ENCODE results near the gene FUT7. TPM values are rescaled to one million over a fixed set of nuclear protein-coding genes. Genes with fewer than 3 reads are reported as not detected.

Gene FUT7
- total RNA-seq, 1 experiment from 2014 or later, result 0.12 TPM

GRCh38 chr9:137037483-137037882, 5.6 kb upstream of the FUT7 start:
- BruUV-seq (replicated peaks), result no TSS peak
- intact Hi-C loops (cut with micrococcal nuclease), result no loop called here
- no peak overlapping the region for H3K4me3 Mint-ChIP-seq (ENCODE audit: unreplicated experiment)
- no peaks in the 10 kb centered on the region for H3K9me3 Mint-ChIP-seq (ENCODE audit: unreplicated experiment)
- no peaks in the 10 kb centered on the region for H3K27me3 Mint-ChIP-seq (ENCODE audit: insufficient read depth, unreplicated experiment)
- H3K27ac Mint-ChIP-seq (ENCODE audit: low read depth, unreplicated experiment), result no peak overlapping the region
- ChIA-PET CTCF (interaction anchor here (0.6 to 3.1 kb wide), 8 partner anchors 8 to 583 kb away, joined by 3 to 27 read pairs (median 4); partner anchors contain the start of gene NPDC1), POLR2A (interaction anchor here (0.6 kb wide), 1 partner anchor 154 kb away, joined by 3 read pairs; no protein-coding TSS in a partner anchor)
- no peak for DNase-seq (ENCODE audit: unreplicated experiment)
- no peak for TF ChIP-seq CTCF (IDR thresholded peaks at IDR 0.05; ENCODE audit: unreplicated experiment)
- H3K36me3 Mint-ChIP-seq (ENCODE audit: insufficient read depth, unreplicated experiment), result peaks cover 14% of the 10 kb centered on the region
- H3K4me1 Mint-ChIP-seq (ENCODE audit: insufficient read depth, unreplicated experiment), result no peaks in the 10 kb centered on the region

DNA sequence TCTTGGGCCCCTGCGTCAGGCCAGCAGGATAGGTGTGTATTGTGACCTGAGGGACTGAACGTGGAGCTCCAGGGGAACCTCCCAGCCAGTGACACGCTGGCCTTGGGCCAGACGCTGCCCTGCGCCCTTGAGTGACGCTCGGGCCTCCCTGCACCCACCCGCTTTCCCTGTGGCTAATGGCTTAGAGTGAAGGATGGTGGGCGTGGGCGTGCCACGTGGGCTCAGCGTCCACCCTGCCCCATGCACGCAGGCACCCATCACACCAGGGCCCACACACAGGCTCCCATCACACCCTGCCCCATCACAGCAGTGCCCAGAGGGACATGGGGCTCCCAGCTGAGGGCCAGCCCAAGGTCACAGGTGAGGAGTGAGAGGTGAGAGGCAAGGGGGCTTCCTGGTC, 5.1 kb upstream of the FUT7 start:
- no peaks in the 10 kb centered on the region for H3K27me3 Mint-ChIP-seq (ENCODE audit: insufficient read depth, unreplicated experiment)
- POLR2A ChIA-PET, result interaction anchor here (0.6 kb wide), 1 partner anchor 153 kb away, joined by 3 read pairs; no protein-coding TSS in a partner anchor
- no peak overlapping the region for H3K4me3 Mint-ChIP-seq (ENCODE audit: unreplicated experiment)
- peaks cover 11% of the 10 kb centered on the region for H3K36me3 Mint-ChIP-seq (ENCODE audit: insufficient read depth, unreplicated experiment)
- BruUV-seq (replicated peaks), result no TSS peak
- no peak overlapping the region for H3K27ac Mint-ChIP-seq (ENCODE audit: low read depth, unreplicated experiment)
- H3K4me1 Mint-ChIP-seq (ENCODE audit: insufficient read depth, unreplicated experiment), result no peaks in the 10 kb centered on the region
- CTCF ChIA-PET, result interaction anchor here (0.6 to 3.1 kb wide), 11 partner anchors 8 to 258 kb away, joined by 3 to 27 read pairs (median 4); partner anchors contain the start of genes CYSRT1, NPDC1 and SSNA1
- no peaks in the 10 kb centered on the region for H3K9me3 Mint-ChIP-seq (ENCODE audit: unreplicated experiment)
- no peak for DNase-seq (ENCODE audit: unreplicated experiment)
- intact Hi-C loops (cut with micrococcal nuclease), result no loop called here
- no peak for TF ChIP-seq CTCF (IDR thresholded peaks at IDR 0.05; ENCODE audit: unreplicated experiment)

DNA sequence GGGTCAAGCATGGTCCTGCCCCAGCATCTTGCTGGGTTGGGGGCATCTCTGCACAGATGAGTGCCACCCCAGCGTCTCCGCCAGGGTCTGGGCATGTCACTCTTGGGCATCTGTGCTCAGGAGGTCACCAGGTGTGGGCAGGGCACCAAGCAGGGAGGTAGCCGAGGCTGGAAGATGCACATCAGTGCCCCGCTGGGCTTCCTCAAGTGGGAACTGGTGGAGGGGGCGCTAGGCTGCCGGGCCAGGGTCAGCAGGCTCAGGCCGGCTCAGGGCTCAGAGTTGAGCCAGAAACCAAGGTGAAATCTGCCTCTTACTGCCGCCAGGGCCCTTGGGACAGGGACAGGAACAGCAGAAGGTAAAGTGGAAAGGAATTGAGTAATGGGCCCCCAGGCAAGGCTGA, 4.0 kb upstream of the FUT7 start:
- ChIA-PET POLR2A (interaction anchor here (1.1 to 1.5 kb wide), 3 partner anchors 9 to 194 kb away, joined by 3 to 4 read pairs (median 4); partner anchors contain the start of gene AJM1), CTCF (interaction anchor here (0.5 to 3.1 kb wide), 27 partner anchors 9 to 335 kb away, joined by 3 to 27 read pairs (median 5); partner anchors contain the start of genes MAN1B1, RABL6 and SAPCD2)
- DNase-seq (ENCODE audit: unreplicated experiment), result no peak
- Mint-ChIP-seq H3K9me3 (ENCODE audit: unreplicated experiment) (no peaks in the 10 kb centered on the region), H3K27ac (ENCODE audit: low read depth, unreplicated experiment) (no peak overlapping the region), H3K4me1 (ENCODE audit: insufficient read depth, unreplicated experiment) (no peaks in the 10 kb centered on the region), H3K27me3 (ENCODE audit: insufficient read depth, unreplicated experiment) (no peaks in the 10 kb centered on the region), H3K4me3 (ENCODE audit: unreplicated experiment) (no peak overlapping the region), H3K36me3 (ENCODE audit: insufficient read depth, unreplicated experiment) (peaks cover 11% of the 10 kb centered on the region)
- no TSS peak for BruUV-seq (replicated peaks)
- TF ChIP-seq CTCF (IDR thresholded peaks at IDR 0.05; ENCODE audit: unreplicated experiment), result no peak
- intact Hi-C loops (cut with micrococcal nuclease), result loop anchor here (1.0 to 2.0 kb wide), 3 partner anchors 88 to 249 kb away; partner anchors contain the start of gene AJM1

DNA sequence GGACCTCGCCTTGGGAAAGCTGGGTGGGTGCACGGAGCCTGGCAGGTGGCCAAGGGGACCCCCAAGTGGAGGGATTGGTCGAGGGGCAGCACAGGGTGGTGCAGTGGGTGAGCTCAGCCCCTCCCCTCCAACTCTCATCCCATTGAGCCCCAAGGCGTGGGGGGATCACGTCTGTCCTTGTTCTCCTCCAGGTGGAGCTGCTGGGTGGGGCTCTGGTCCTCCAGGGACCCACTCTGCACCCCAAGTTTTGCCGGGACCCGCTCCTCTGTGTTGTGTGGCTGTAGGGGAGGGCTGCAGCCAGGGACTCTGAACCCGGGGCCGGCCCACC, 3.6 kb upstream of the FUT7 start:
- ChIA-PET POLR2A (interaction anchor here (0.8 to 1.5 kb wide), 9 partner anchors 9 to 235 kb away, joined by 3 to 5 read pairs (median 4); partner anchors contain the start of genes AJM1, ANAPC2, PAXX and SSNA1), CTCF (interaction anchor here (0.6 to 3.1 kb wide), 32 partner anchors 9 to 306 kb away, joined by 3 to 27 read pairs (median 5); partner anchors contain the start of genes MAN1B1, RABL6 and SAPCD2)
- H3K27me3 Mint-ChIP-seq (ENCODE audit: insufficient read depth, unreplicated experiment), result no peaks in the 10 kb centered on the region
- TF ChIP-seq CTCF (IDR thresholded peaks at IDR 0.05; ENCODE audit: unreplicated experiment), result peak; percentile 14
- H3K36me3 Mint-ChIP-seq (ENCODE audit: insufficient read depth, unreplicated experiment), result peaks cover 11% of the 10 kb centered on the region
- H3K4me3 Mint-ChIP-seq (ENCODE audit: unreplicated experiment), result no peak overlapping the region
- DNase-seq (ENCODE audit: unreplicated experiment), result no peak
- H3K4me1 Mint-ChIP-seq (ENCODE audit: insufficient read depth, unreplicated experiment), result no peaks in the 10 kb centered on the region
- no peak overlapping the region for H3K27ac Mint-ChIP-seq (ENCODE audit: low read depth, unreplicated experiment)
- no TSS peak for BruUV-seq (replicated peaks)
- intact Hi-C loops (cut with micrococcal nuclease), result loop anchor here (1.0 to 2.0 kb wide), 3 partner anchors 87 to 248 kb away; partner anchors contain the start of gene AJM1
- H3K9me3 Mint-ChIP-seq (ENCODE audit: unreplicated experiment), result no peaks in the 10 kb centered on the region
